Measurements from ENCODE around the gene KRTAP4-3. TPM values are rescaled to one million over a fixed set of nuclear protein-coding genes. Genes with fewer than 3 reads are reported as not detected.
"Not testable (repeated sequence)": the region's sequence is repeated elsewhere in the genome, so short reads cannot be mapped to it uniquely, and the experiment has no call there.

The KRTAP4-3 gene
- total and polyA plus RNA-seq, 8 donors, result not detected

DNA sequence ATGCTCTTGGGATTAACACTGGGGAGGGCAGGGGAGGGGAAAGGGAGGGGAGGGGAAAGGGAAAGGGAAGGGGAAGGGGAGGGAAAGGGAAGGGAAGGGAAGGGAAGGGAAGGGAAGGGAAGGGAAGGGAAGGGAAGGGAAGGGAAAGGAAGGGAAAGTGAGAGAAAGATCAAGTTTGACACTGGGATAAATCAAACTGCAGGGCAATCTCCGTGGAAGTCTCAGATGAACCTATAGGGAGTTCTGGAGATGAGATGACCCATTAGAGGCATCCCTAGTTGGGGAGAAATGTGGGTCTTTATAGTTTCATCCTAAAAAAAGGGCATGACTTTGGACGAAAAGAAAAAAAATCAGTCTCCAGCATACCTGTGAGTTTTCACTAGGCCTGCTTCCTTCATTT lies 46.3 kb downstream of the KRTAP4-3 start:
- ATAC-seq (no peak), FAIRE-seq (no peak), DNase-seq (no peak)
- H3K27ac ChIP-seq, result no peak overlapping the region
- TF ChIP-seq, protein P1, sequence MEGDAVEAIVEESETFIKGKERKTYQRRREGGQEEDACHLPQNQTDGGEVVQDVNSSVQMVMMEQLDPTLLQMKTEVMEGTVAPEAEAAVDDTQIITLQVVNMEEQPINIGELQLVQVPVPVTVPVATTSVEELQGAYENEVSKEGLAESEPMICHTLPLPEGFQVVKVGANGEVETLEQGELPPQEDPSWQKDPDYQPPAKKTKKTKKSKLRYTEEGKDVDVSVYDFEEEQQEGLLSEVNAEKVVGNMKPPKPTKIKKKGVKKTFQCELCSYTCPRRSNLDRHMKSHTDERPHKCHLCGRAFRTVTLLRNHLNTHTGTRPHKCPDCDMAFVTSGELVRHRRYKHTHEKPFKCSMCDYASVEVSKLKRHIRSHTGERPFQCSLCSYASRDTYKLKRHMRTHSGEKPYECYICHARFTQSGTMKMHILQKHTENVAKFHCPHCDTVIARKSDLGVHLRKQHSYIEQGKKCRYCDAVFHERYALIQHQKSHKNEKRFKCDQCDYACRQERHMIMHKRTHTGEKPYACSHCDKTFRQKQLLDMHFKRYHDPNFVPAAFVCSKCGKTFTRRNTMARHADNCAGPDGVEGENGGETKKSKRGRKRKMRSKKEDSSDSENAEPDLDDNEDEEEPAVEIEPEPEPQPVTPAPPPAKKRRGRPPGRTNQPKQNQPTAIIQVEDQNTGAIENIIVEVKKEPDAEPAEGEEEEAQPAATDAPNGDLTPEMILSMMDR (IDR thresholded peaks at IDR 0.05), result no peak
- no peak overlapping the region for H3K4me3 ChIP-seq
- intact Hi-C loops (cut with DNase I), result no loop called here
- no peaks in the 10 kb centered on the region for H3K4me1 ChIP-seq
- no peaks in the 10 kb centered on the region for H3K9me3 ChIP-seq
- peaks cover 0 to 6% (median 0%) of the 10 kb centered on the region in 4 donors for H3K27me3 ChIP-seq
- WGBS, 2 donors, result 63 to 78% methylated on average over 2 of the region's 2 CpGs
- no peaks in the 10 kb centered on the region for H3K36me3 ChIP-seq

DNA sequence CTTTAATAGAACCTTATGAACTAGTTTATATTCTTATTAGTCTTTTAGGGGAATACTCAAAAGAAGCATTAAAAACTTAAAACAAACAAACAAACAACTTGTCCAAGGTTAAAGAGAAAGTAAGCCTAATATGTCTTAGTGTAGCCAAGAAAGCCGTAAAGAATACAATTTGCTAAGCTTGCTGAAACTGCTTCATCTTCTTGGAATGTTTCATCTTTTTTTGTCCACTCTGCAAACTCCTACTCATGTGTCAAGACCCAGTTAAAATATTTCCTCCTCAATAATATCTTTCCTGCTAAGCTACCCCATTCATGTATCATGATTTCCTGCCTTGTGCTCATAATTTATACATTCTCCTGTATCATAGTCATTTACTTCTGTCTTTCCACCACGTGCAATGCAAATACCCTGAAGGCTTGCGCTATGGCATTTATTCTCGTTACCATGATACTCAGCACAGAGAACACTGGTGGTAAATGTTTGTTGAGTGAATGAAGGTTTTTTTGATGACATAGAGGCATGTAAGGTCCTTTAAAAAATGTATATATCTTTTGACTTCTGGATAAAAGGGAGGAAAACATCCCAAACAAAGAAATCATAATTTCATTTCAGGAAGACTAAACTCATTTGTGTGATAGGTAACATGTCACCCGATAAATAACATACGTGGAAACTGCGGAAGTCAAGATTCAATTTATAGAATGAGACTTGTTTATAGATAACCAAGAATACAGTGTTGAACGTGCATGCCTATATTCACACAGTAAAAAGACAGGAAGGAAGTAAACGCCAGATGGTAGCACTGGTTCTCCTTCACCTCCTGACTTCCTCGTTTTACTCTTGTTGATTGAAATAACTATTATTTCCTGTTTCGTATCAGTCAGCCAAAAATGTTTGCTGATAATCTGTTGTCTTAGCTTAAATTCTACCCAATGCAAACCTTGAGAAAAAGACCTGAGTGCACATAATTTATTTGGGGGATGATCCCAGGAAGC lies 48.0 kb downstream of the KRTAP4-3 start:
- 53 to 61% methylated on average over 11 of the region's 11 CpGs for WGBS, 2 donors
- H3K9me3 ChIP-seq; H3K27ac ChIP-seq; ATAC-seq; FAIRE-seq; H3K4me3 ChIP-seq; H3K36me3 ChIP-seq; intact Hi-C loops (cut with DNase I); H3K27me3 ChIP-seq; H3K4me1 ChIP-seq; DNase-seq: not testable (repeated sequence)

DNA sequence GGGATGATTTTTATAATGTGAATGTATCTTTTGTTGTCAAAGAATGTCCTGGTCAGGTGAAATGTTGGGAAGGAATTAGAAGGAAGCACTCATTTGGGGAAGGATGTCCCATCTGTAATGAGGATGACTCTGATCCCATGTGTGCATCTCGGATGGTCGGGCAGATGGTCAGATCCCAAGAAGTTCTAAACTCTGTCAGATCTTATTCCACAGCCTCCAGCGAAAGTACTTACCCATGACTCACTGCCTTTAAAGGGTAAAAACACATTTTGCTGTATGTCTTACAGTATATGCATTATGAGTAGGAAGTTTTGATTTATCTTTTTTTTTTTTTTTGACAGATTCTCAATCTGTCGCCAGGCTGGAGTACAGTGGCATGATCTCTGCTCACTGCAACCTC lies 49.3 kb downstream of the KRTAP4-3 start:
- intact Hi-C loops (cut with DNase I), result no loop called here
- FAIRE-seq, result no peak

DNA sequence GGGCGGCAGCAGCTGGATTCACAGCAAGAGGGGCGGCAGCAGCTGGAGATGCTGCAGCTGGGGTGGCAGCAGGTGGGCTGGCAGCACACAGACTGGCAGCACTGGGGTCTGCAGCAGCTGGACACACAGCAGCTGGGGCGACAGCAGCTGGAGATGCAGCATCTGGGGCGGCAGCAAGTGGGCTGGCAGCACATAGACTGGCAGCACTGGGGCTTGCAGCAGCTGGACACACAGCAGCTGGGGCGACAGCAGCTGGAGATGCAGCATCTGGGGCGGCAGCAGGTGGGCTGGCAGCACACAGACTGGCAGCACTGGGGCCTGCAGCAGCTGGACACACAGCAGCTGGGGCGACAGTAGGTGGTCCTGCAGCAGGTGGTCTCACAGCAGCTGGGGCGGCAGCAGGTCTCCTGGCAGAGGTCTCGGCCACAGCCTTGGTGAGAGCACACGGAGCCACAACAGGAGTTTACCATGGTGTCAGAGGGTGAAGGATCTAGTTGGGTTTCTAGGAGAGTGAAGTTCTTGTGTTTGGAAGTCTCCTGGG lies 50.1 kb downstream of the KRTAP4-3 start, which contains the start of gene KRTAP4-11:
Gene KRTAP4-11, minus strand, starts transcription at position 528 of the 541 bp plus-strand sequence. Its CDS starts 58 bp downstream, at position 470.
- DNase-seq, result peak in 1 of 6 donors; percentile 47
- H3K27me3 ChIP-seq; intact Hi-C loops (cut with DNase I); H3K4me1 ChIP-seq; H3K9me3 ChIP-seq; H3K4me3 ChIP-seq; H3K27ac ChIP-seq; FAIRE-seq; ATAC-seq; H3K36me3 ChIP-seq: not testable (repeated sequence)
- 55 to 60% methylated on average over 10 of the region's 10 CpGs for WGBS, 2 donors

More for the DNA sequence above, 49.3 kb downstream of the KRTAP4-3 start:
- no peaks in the 10 kb centered on the region for H3K4me1 ChIP-seq
- no peak overlapping the region for H3K27ac ChIP-seq
- DNase-seq (no peak), ATAC-seq (no peak)
- no peaks in the 10 kb centered on the region for H3K9me3 ChIP-seq
- 63 to 80% methylated on average over 4 of the region's 4 CpGs for WGBS, 2 donors
- TF ChIP-seq, protein P1 (IDR thresholded peaks at IDR 0.05), result no peak
- H3K36me3 ChIP-seq, result no peaks in the 10 kb centered on the region
- H3K4me3 ChIP-seq, result no peak overlapping the region
- no peaks in the 10 kb centered on the region for H3K27me3 ChIP-seq

Other genes with a start within 250 kb of the KRTAP4-3 start
Only the 30 nearest of the 40 such genes appear.
- not detected for gene KRTAP1-5, start 141.0 kb downstream of the KRTAP4-3 start, total RNA-seq
- not detected for gene KRTAP1-5, start 141.0 kb downstream of the KRTAP4-3 start, polyA plus RNA-seq
- gene KRTAP1-4, start 138.0 kb downstream of the KRTAP4-3 start, total RNA-seq, result not detected
- gene KRTAP1-4, start 138.0 kb downstream of the KRTAP4-3 start, polyA plus RNA-seq, result not detected
- gene KRTAP1-3, start 133.3 kb downstream of the KRTAP4-3 start, total RNA-seq, result not detected
- gene KRTAP1-3, start 133.3 kb downstream of the KRTAP4-3 start, polyA plus RNA-seq, result not detected
- gene KRTAP1-1, start 126.8 kb downstream of the KRTAP4-3 start, total RNA-seq, result under 1 TPM in 3 of 6 donors, not detected in 3; 0.16 to 0.46 (median 0.31) TPM
- under 1 TPM in 1 of 2 donors, not detected in 1; 0.68 TPM for gene KRTAP1-1, start 126.8 kb downstream of the KRTAP4-3 start, polyA plus RNA-seq
- gene KRTAP2-1, start 120.9 kb downstream of the KRTAP4-3 start, total RNA-seq, result not detected
- not detected for gene KRTAP2-1, start 120.9 kb downstream of the KRTAP4-3 start, polyA plus RNA-seq
- gene KRTAP2-2, start 113.0 kb downstream of the KRTAP4-3 start, total RNA-seq, result not detected
- not detected for gene KRTAP2-2, start 113.0 kb downstream of the KRTAP4-3 start, polyA plus RNA-seq
- not detected for gene KRTAP2-3, start 108.1 kb downstream of the KRTAP4-3 start, total RNA-seq
- not detected for gene KRTAP2-3, start 108.1 kb downstream of the KRTAP4-3 start, polyA plus RNA-seq
- gene KRTAP2-4, start 102.3 kb downstream of the KRTAP4-3 start, total RNA-seq, result not detected
- gene KRTAP2-4, start 102.3 kb downstream of the KRTAP4-3 start, polyA plus RNA-seq, result not detected
- gene KRTAP4-7, start 84.1 kb downstream of the KRTAP4-3 start, total RNA-seq, result not detected
- gene KRTAP4-7, start 84.1 kb downstream of the KRTAP4-3 start, polyA plus RNA-seq, result not detected
- not detected for gene KRTAP4-8, start 70.1 kb downstream of the KRTAP4-3 start, total RNA-seq
- not detected for gene KRTAP4-8, start 70.1 kb downstream of the KRTAP4-3 start, polyA plus RNA-seq
- not detected for gene KRTAP4-16, start 66.0 kb downstream of the KRTAP4-3 start, total RNA-seq
- gene KRTAP4-16, start 66.0 kb downstream of the KRTAP4-3 start, polyA plus RNA-seq, result not detected
- gene KRTAP4-9, start 62.8 kb downstream of the KRTAP4-3 start, total RNA-seq, result not detected
- not detected for gene KRTAP4-9, start 62.8 kb downstream of the KRTAP4-3 start, polyA plus RNA-seq
- not detected for gene KRTAP4-11, start 49.8 kb downstream of the KRTAP4-3 start, total RNA-seq
- gene KRTAP4-11, start 49.8 kb downstream of the KRTAP4-3 start, polyA plus RNA-seq, result not detected
- not detected for gene KRTAP4-12, start 44.0 kb downstream of the KRTAP4-3 start, total RNA-seq
- gene KRTAP4-12, start 44.0 kb downstream of the KRTAP4-3 start, polyA plus RNA-seq, result not detected
- gene KRTAP4-6, start 27.7 kb downstream of the KRTAP4-3 start, total RNA-seq, result not detected
- not detected for gene KRTAP4-6, start 27.7 kb downstream of the KRTAP4-3 start, polyA plus RNA-seq
- not detected for gene KRTAP4-5, start 18.4 kb downstream of the KRTAP4-3 start, total RNA-seq
- gene KRTAP4-5, start 18.4 kb downstream of the KRTAP4-3 start, polyA plus RNA-seq, result not detected
- gene KRTAP4-4, start 7.5 kb downstream of the KRTAP4-3 start, total RNA-seq, result not detected
- not detected for gene KRTAP4-4, start 7.5 kb downstream of the KRTAP4-3 start, polyA plus RNA-seq
- not detected for gene KRTAP4-2, start 10.0 kb upstream of the KRTAP4-3 start, total RNA-seq
- gene KRTAP4-2, start 10.0 kb upstream of the KRTAP4-3 start, polyA plus RNA-seq, result not detected
- gene KRTAP4-1, start 16.7 kb upstream of the KRTAP4-3 start, total RNA-seq, result not detected
- not detected for gene KRTAP4-1, start 16.7 kb upstream of the KRTAP4-3 start, polyA plus RNA-seq
- gene KRTAP9-1, start 21.7 kb upstream of the KRTAP4-3 start, total RNA-seq, result not detected
- gene KRTAP9-1, start 21.7 kb upstream of the KRTAP4-3 start, polyA plus RNA-seq, result not detected
- not detected for gene KRTAP9-2, start 58.4 kb upstream of the KRTAP4-3 start, total RNA-seq
- gene KRTAP9-2, start 58.4 kb upstream of the KRTAP4-3 start, polyA plus RNA-seq, result not detected
- gene KRTAP9-3, start 64.2 kb upstream of the KRTAP4-3 start, total RNA-seq, result not detected
- gene KRTAP9-3, start 64.2 kb upstream of the KRTAP4-3 start, polyA plus RNA-seq, result not detected
- gene KRTAP9-8, start 69.8 kb upstream of the KRTAP4-3 start, total RNA-seq, result not detected
- gene KRTAP9-8, start 69.8 kb upstream of the KRTAP4-3 start, polyA plus RNA-seq, result not detected
- not detected for gene KRTAP9-4, start 81.5 kb upstream of the KRTAP4-3 start, total RNA-seq
- not detected for gene KRTAP9-4, start 81.5 kb upstream of the KRTAP4-3 start, polyA plus RNA-seq
- not detected for gene KRTAP9-9, start 87.2 kb upstream of the KRTAP4-3 start, total RNA-seq
- not detected for gene KRTAP9-9, start 87.2 kb upstream of the KRTAP4-3 start, polyA plus RNA-seq
- gene KRTAP9-6, start 97.2 kb upstream of the KRTAP4-3 start, total RNA-seq, result not detected
- not detected for gene KRTAP9-6, start 97.2 kb upstream of the KRTAP4-3 start, polyA plus RNA-seq
- gene KRTAP9-7, start 107.5 kb upstream of the KRTAP4-3 start, total RNA-seq, result not detected
- gene KRTAP9-7, start 107.5 kb upstream of the KRTAP4-3 start, polyA plus RNA-seq, result not detected
- gene KRTAP29-1, start 134.6 kb upstream of the KRTAP4-3 start, total RNA-seq, result not detected
- not detected for gene KRTAP29-1, start 134.6 kb upstream of the KRTAP4-3 start, polyA plus RNA-seq
- not detected for gene KRTAP16-1, start 141.1 kb upstream of the KRTAP4-3 start, total RNA-seq
- gene KRTAP16-1, start 141.1 kb upstream of the KRTAP4-3 start, polyA plus RNA-seq, result not detected
- gene KRTAP17-1, start 147.5 kb upstream of the KRTAP4-3 start, total RNA-seq, result not detected
- not detected for gene KRTAP17-1, start 147.5 kb upstream of the KRTAP4-3 start, polyA plus RNA-seq

Data from pancreas (tissue), 10 donors.